ENCODE data around the gene TXNIP. TPM values are rescaled to one million over a fixed set of nuclear protein-coding genes. Genes with fewer than 3 reads are reported as not detected.

Gene TXNIP
- total RNA-seq, 1 experiment from 2014 or later = 23.2 TPM

GRCh38 chr1:146021622-146022402 is 25.4 kb upstream of the TXNIP start, which contains the start of gene HJV:
HJV (minus strand) TSS chr1:146021735; CDS start chr1:146020231, 1,504 bp downstream.
- H2BK20ac ChIP-seq (ENCODE audit: low read depth, low read length, poor library complexity, severe bottlenecking) = no peak within 1 kb of the TSS
- no peak within 1 kb of the TSS for H2AK5ac ChIP-seq (ENCODE audit: insufficient read length, low read length)
- H2BK120ac ChIP-seq (ENCODE audit: low read depth, low read length, poor library complexity, severe bottlenecking) = no peak within 1 kb of the TSS
- H3K4ac ChIP-seq (ENCODE audit: low read depth, low read length) = no peak within 1 kb of the TSS
- no peak within 1 kb of the TSS for H3K4me3 Mint-ChIP-seq
- H3K9ac ChIP-seq (ENCODE audit: extremely low read depth, insufficient read length, low read length) = no peak within 1 kb of the TSS
- H3K4me2 ChIP-seq (ENCODE audit: insufficient read depth, insufficient read length, low read length) = no peak within 1 kb of the TSS
- no peak within 1 kb of the TSS for H3K27ac Mint-ChIP-seq
- no peak within 1 kb of the TSS for H3K18ac ChIP-seq (ENCODE audit: insufficient read length, low read depth, low read length)
- no peak within 1 kb of the TSS for H3K27ac ChIP-seq (ENCODE audit: insufficient read length, low read depth, low read length)
- no peaks in the 10 kb centered on the region for H3K36me3 Mint-ChIP-seq (ENCODE audit: insufficient read depth in 1 of 3, low read depth in 3 of 3)
- no peaks in the 10 kb centered on the region for H3K79me2 ChIP-seq (ENCODE audit: insufficient read depth, low read length)
- H3K27me3 ChIP-seq (ENCODE audit: insufficient read depth, low read length) = peaks cover 10% of the 10 kb centered on the region; the same call in 1 of the 2 replicates
- peaks cover 15 to 24% of the 10 kb centered on the region in 2 experiments for H3K4me1 Mint-ChIP-seq
- TF ChIP-seq CTCF (conservative IDR thresholded peaks at IDR 0.05) = no peak
- 100% methylated on average over 1 of the region's 5 CpGs for whole genome bisulfite sequencing (ENCODE audit: extremely low coverage, insufficient read length, low lambda C conversion rate)
- H4K20me1 ChIP-seq (ENCODE audit: control insufficient read depth, insufficient read depth, insufficient read length) = no peaks in the 10 kb centered on the region
- no peak within 1 kb of the TSS for H2BK5ac ChIP-seq (ENCODE audit: insufficient read length, low read length)
- no peaks in the 10 kb centered on the region for H3K9me3 ChIP-seq (ENCODE audit: control insufficient read depth, low read depth, low read length)
- H3K27me3 Mint-ChIP-seq (ENCODE audit: low read depth) = peaks cover 49% of the 10 kb centered on the region
- no peak within 1 kb of the TSS for H2AFZ ChIP-seq (ENCODE audit: low read length)
- H3K23me2 ChIP-seq (ENCODE audit: insufficient read length, low read depth, low read length, poor library complexity, severe bottlenecking) = peaks cover 6% of the 10 kb centered on the region
- no peaks in the 10 kb centered on the region for H3K9me3 Mint-ChIP-seq
- no peak within 1 kb of the TSS for H4K5ac ChIP-seq (ENCODE audit: insufficient read length, low read depth, low read length)
- no peak within 1 kb of the TSS for H2BK12ac ChIP-seq (ENCODE audit: insufficient read length, low read depth, low read length)
- no peak within 1 kb of the TSS for H2BK15ac ChIP-seq (ENCODE audit: low read depth, low read length)
- H3K14ac ChIP-seq (ENCODE audit: insufficient read depth, low read length) = no peak within 1 kb of the TSS
- no peak within 1 kb of the TSS for H4K8ac ChIP-seq (replicated peaks; ENCODE audit: insufficient read length, low read depth, low read length)
- peaks cover 9% of the 10 kb centered on the region; the same call in 1 of the 2 replicates for H3K4me1 ChIP-seq (ENCODE audit: insufficient read depth, low read length)
- no peak within 1 kb of the TSS for H3K23ac ChIP-seq (ENCODE audit: insufficient read length, low read depth, low read length)
- DNase-seq = no peak
- H3K56ac ChIP-seq (ENCODE audit: insufficient read length, low read depth, low read length) = no peak within 1 kb of the TSS
- no peaks in the 10 kb centered on the region for H3K79me1 ChIP-seq (ENCODE audit: insufficient read depth, low read depth, low read length, poor library complexity, severe bottlenecking)
- no peak within 1 kb of the TSS for H3T11ph ChIP-seq (ENCODE audit: low read length)
- no peak within 1 kb of the TSS for H4K91ac ChIP-seq (ENCODE audit: insufficient read length, low read depth, low read length)

Data from H9 (cell line).